Measurements from ENCODE around the gene C2orf76.

- TF ChIP-seq SUZ12 (IDR thresholded peaks at IDR 0.05; ENCODE audit: extremely low read depth, insufficient read depth, insufficient read length) (no peak), YY1 (IDR thresholded peaks at IDR 0.05; ENCODE audit: insufficient read depth, insufficient read length) (no peak), ZNF274 (IDR thresholded peaks at IDR 0.05; ENCODE audit: low read depth, low read length) (no peak)
Observed at GRCh38 chr2:119366649-119367471, at the start of gene C2orf76, which contains the start of gene DBI.
